GM12878 (cell line): ENCODE measurements around the gene SNRPA. TPM values are rescaled to one million over a fixed set of nuclear protein-coding genes. Genes with fewer than 3 reads are reported as not detected.

ENCODE experiments used
- CEBPZ ChIP-seq: fragments of 150-350 bp; IDR thresholded peaks from 2 replicates; pipeline ENCODE4 v1.6.1; 2016; ENCODE audit warnings: low read depth, low read length
- CREB1 ChIP-seq: IDR thresholded peaks from 2 replicates; pipeline ENCODE4 v1.6.1; 2012; ENCODE audit warnings: low read depth, mild to moderate bottlenecking, inconsistent platforms
- DPF2 ChIP-seq: fragments of 450-650 bp; IDR thresholded peaks from 2 replicates; pipeline ENCODE4 v1.6.1; 2017; ENCODE audit warnings: mild to moderate bottlenecking
- EED ChIP-seq: sonication (generic); IDR thresholded peaks from 2 replicates; pipeline ENCODE4 v1.6.1; 2016; ENCODE audit warnings: antibody characterized with exemption, low read depth
- FOXK2 ChIP-seq: fragments of 450-650 bp; IDR thresholded peaks from 2 replicates; pipeline ENCODE4 v1.6.1; 2017; ENCODE audit warnings: mild to moderate bottlenecking, moderate library complexity
- HDGF ChIP-seq: fragments of 450-650 bp; IDR thresholded peaks from 2 replicates; pipeline ENCODE4 v1.6.1; 2016; ENCODE audit warnings: antibody characterized with exemption
- IKZF1 ChIP-seq: fragments of 450-650 bp; conservative IDR thresholded peaks from 2 replicates; pipeline ENCODE4 v1.6.1; 2017; ENCODE audit warnings: antibody characterized with exemption, mild to moderate bottlenecking
- MAX ChIP-seq: IDR thresholded peaks from 2 replicates; pipeline ENCODE4 v1.6.1; 2012; ENCODE audit warnings: low read depth, low read length, improper control_type of control experiment
- SKIL ChIP-seq: fragments of 450-650 bp; IDR thresholded peaks from 2 replicates; pipeline ENCODE4 v1.6.1; 2017; ENCODE audit warnings: mild to moderate bottlenecking, low read depth, inconsistent platforms; ENCODE audit not compliant: poor library complexity, severe bottlenecking
- SMAD1 ChIP-seq: fragments of 450-650 bp; IDR thresholded peaks from 2 replicates; pipeline ENCODE4 v1.6.1; 2018; ENCODE audit warnings: mild to moderate bottlenecking, low read depth; ENCODE audit not compliant: partially characterized antibody
- SPI1 ChIP-seq: IDR thresholded peaks from 2 replicates; pipeline ENCODE4 v1.6.1; 2011; ENCODE audit warnings: low read depth, mild to moderate bottlenecking, low read length, moderate library complexity, borderline replicate concordance; ENCODE audit not compliant: insufficient read depth
- STAT3 ChIP-seq: IDR thresholded peaks from 2 replicates; pipeline ENCODE4 v1.6.1; 2011; ENCODE audit warnings: low read depth, low read length, improper control_type of control experiment
- ZBTB40 ChIP-seq: fragments of 450-650 bp; IDR thresholded peaks from 2 replicates; pipeline ENCODE4 v1.6.1; 2016; ENCODE audit warnings: mild to moderate bottlenecking, moderate library complexity, borderline replicate concordance
- ZNF384 ChIP-seq: IDR thresholded peaks from 2 replicates; pipeline ENCODE4 v1.6.1; 2012; ENCODE audit warnings: low read depth, mild to moderate bottlenecking, low read length, improper control_type of control experiment, borderline replicate concordance
- ZNF592 ChIP-seq: fragments of 450-650 bp; IDR thresholded peaks from 2 replicates; pipeline ENCODE4 v1.6.1; 2017; ENCODE audit warnings: mild to moderate bottlenecking, moderate library complexity
- polyA plus RNA-seq, 11 experiments: library from polyadenylated mRNA; depleted of rRNA in 4 of 11; unstranded in 6 of 11; stranded (reverse) in 5 of 11; fragments of >200 nt; fragmentation: Nextera tagmentation in 4 of 11; fragmentation: Illumina TruSeq in 1 of 11; extraction: Ambion mirVana in 4 of 11; extraction: Trizol in 1 of 11; gene quantifications; 1 replicate in 1 of 11; 2 replicates in 10 of 11; pipeline versions ENCODE4 v1.2.1 to v1.2.3, GENCODE V29; 2011 to 2016; ENCODE audit warnings: inconsistent platforms in 2 of 11, missing spikeins in 2 of 11, low read depth in 1 of 11
- total RNA-seq, 4 experiments: library from RNA; depleted of rRNA in 3 of 4; stranded (reverse); fragments of >200 nt in 3 of 4; fragmentation: Illumina TruSeq in 1 of 4; extraction: Trizol in 1 of 4; gene quantifications; 2 replicates each; pipeline versions ENCODE4 v1.2.1 to v1.2.3, GENCODE V29; 2013 to 2021

The SNRPA gene
- total and polyA plus RNA-seq, 10 of the 15 experiments (the other 5 are each of a cell fraction or from before 2014, with no cell fraction given), result 14.8 to 299 (median 202) TPM

- TF ChIP-seq ZNF592 (no peak), EED (0 out of 2 replicates have a peak, but pooled peaks have one; percentile 27), SMAD1 (no peak), MAX (peak; percentile 89), STAT3 (0 out of 2 replicates have a peak, but pooled peaks have one; percentile 14), ZNF384 (peak; percentile 26; the same call in 1 of the 2 replicates), ZBTB40 (0 out of 2 replicates have a peak, but pooled peaks have one; percentile 18), SKIL (no peak), CREB1 (peak; percentile 56; the same call in 1 of the 2 replicates), DPF2 (no peak), IKZF1 (peak; percentile 67), HDGF (no peak), FOXK2 (no peak), SPI1 (peak; percentile 20), CEBPZ (no peak)
These were observed at the start of gene SNRPA (continued) for GRCh38 chr19:40750874-40751537.
